ENCODE measurements around the gene SPATA16.
"Not testable (repeated sequence)": the region's sequence is repeated elsewhere in the genome, so short reads cannot be mapped to it uniquely, and the experiment has no call there.

The SPATA16 gene, protein sequence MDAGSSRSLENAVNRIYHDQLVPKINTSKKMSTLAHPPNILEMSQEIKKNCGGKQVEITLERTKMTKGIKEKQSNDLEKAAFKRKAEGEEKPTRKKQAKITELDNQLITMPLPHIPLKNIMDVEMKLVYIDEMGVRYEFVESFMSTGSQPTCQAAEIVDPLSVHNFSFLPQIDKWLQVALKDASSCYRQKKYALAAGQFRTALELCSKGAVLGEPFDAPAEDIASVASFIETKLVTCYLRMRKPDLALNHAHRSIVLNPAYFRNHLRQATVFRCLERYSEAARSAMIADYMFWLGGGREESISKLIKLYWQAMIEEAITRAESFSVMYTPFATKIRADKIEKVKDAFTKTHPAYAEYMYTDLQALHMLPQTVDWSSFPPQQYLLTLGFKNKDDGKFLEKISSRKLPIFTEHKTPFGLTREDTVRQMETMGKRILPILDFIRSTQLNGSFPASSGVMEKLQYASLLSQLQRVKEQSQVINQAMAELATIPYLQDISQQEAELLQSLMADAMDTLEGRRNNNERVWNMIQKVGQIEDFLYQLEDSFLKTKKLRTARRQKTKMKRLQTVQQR

DNA sequence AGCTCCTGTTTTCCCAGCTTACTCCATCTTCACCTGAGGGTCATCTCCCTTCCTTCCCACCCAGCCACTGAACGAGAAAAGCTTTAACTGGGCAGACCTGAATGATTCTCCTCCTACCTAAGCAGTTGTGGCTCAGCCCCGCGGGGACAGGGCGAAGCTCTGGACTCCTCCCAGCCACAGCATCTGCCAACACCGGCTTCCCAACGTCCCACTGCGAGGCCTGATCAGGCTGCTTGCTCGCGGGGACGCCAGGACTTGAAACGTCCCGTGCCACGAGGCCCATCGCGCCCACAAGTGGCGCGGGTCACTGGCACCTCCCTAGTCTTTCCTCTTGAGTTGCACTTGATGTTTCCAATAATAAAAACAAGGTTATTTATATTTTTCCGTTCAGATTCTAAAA lies at the start of gene SPATA16:
Gene SPATA16, minus strand, starts transcription at position 250 of the 400 bp plus-strand sequence. CDS start 23,504 bp downstream, outside the sequence.
- no peak for DNase-seq

DNA sequence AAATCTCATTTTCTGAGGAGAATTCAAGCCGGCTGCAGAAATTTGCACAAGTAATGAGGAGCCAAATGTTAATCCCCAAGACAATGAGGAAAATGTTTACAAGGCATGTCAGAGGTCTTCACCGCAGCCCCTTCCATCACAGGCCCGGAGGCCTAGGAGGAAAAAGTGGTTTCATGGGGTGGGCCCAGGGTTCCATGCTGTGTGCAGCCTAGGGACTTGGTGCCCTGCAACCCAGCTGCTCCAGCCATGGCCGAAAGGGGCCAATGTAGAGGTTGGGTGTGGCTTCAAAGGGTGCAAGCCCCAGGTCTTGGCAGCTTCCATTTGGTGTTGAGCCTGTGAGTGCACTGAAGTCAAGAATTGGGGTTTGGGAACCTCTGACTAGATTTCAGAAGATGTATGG lies 42.0 kb upstream of the SPATA16 start:
- DNase-seq = not testable (repeated sequence)

DNA sequence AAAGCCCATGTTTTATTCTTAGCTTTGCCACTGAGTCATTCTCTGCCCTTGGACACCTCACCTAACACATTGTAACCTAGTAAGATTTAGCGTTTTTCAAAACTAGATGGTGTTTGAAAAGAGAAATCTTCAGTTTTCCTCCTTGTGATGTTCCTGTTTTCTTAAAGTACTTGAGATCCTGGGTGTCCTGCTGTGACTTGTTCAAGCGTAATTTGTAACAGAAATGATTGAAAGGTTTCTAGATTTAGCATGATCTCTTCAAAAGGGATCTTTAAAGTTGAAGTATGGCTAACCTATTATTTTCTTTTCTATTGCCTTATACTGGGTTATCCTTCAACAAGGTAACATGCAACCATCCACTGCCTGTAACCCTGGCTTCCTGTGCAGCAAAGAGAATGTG lies 32.6 kb upstream of the SPATA16 start:
- DNase-seq = no peak

DNA sequence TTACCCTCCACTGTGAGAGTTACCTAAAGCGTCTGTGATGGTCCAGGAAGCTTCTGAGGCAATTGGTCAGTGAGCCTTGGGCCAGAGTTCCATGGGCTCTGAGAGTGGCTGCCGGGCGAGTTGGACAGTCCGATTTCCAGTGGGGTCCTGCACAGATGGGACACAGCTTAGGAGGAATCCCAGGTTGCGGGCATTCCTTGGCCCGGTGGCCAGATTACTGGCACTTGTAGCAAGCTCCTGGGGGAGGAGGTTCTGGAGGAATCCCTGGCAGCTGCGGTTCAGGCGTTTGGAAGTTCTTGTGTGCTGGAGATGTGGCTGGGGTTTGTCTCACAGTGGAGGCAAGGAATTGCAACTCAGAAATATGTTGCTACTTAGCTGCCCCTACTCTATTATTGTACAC lies 18.1 kb upstream of the SPATA16 start:
- DNase-seq = not testable (repeated sequence)

DNA sequence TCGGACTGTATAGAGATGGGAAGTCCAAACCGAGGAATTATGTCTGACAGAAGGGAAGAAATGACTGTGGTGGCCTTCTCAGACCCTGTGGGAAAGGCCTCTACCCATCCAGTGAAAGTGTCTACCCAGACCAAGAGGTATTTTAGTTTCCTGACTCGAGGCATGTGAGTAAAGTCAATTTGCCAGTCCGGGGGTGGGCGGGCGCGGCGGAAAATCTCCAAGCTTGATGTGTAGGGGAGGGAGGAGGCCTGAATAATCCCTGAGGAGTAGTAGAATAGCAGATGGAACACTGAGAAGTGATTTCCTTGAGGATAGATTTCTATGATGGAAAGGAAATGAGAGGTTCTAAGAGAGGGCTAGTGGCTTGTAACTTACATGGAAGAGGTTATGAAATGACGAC lies 15.5 kb upstream of the SPATA16 start:
- not testable (repeated sequence) for DNase-seq

DNA sequence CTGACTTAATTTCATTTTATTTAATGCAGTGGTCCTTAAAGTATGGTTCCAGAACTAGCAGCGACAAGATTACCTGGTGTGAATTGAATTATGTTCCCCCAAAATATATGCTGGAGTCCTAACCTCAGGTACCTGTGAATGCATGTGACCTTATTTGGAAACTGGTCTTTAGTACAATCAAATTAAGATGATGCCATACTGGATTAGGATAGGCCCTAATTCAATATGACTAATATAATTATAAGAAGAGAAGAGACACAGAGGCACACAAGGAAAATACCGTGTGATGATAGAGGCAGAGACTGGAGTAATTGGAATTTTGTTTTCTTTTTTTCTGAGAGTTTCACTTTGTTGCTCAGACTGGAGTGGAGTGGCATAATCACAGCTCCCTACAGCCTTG lies 12.6 kb upstream of the SPATA16 start:
- DNase-seq = no peak

DNA sequence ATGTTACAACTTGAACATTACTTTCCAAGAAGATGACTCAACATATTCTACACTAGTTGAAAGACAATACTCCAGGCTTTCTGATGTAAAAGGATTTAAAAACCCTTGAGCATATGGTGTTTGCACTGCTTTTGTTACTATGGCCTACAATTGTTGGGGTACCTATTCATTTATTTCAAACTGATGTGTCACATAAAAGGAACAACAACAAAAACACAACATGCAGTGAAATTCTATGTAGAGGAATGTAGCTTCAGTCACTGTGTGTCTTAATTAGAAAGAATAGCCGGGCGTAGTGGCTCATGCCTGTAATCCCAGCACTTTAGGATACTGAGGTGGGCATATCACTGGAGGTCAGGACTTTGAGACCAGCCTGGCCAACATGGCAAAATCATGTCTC lies 1.6 kb downstream of the SPATA16 start:
- DNase-seq = no peak

DNA sequence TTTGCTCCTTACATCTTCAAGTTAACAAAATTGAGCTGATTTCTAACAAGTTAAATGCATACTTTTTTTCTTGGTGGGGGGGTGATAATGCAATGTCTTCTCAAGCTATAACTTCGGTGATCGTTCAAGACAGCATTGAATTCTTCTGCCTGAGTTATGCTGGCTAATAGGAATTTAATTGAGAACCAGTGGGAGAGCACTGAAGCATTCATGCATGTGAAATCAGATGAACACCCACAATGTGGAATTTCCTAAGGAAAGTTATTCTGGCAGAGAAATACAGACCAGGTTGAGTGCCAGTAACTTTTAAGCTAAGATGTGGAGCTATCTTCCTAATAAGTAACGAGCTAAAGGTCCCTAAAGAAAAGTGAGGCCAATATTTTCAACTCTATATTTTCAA lies 3.0 kb downstream of the SPATA16 start:
- DNase-seq = no peak

DNA sequence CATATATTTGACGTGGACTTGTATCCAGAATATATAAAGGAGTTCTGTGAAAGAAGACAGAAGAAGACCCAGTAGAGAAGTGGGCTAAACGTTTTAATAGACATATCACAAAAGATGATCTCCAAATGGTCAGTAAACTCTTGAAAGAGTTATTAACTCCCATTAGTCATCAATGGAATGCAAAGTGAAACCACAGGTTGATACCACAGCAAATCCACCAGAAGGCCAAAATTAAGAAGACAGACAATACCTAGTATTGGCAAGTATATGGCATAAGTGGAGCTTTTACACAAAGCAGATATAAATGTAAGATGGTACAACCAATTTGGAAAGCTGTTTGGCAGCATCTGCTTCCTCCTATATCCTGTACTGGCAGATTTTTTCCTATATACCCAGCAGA lies 6.0 kb downstream of the SPATA16 start:
- no peak for DNase-seq

DNA sequence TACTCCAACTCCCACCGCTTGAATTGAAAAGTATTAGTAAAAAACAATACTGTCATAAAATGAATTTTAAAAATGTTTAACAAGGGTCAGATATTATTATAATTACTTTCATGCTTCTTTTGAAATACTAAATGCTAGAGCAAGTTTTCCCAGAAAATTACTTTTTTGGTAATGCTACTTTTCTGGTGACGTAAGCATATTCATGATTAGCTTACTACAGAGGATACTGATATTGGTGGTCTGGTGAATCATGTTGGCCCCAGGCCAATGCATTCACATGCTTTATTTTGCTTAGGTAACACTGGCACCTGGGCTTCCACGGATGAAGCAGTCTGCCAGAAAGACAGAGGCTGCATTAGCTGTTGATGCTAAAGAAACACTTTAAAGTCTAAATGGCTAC lies 12.4 kb downstream of the SPATA16 start:
- DNase-seq = no peak

DNA sequence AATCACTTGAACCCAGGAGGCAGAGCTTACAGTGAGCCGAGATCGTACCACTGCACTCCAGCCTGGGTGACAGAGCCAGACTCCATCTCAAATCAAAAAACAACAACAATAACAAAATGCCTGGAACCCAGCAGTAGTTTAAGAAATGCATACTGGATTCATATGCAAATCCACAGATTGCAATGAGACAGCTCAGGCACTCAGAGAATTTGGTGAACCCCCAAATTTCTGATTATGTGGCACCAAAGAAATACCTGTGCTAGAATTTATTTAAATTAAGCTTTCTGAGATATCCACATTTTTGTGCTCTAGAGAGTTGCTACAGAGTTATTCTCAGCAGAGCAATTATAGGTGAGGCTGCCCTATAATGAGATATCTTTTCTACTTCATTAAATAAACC lies 29.7 kb downstream of the SPATA16 start:
- no peak for DNase-seq

DNA sequence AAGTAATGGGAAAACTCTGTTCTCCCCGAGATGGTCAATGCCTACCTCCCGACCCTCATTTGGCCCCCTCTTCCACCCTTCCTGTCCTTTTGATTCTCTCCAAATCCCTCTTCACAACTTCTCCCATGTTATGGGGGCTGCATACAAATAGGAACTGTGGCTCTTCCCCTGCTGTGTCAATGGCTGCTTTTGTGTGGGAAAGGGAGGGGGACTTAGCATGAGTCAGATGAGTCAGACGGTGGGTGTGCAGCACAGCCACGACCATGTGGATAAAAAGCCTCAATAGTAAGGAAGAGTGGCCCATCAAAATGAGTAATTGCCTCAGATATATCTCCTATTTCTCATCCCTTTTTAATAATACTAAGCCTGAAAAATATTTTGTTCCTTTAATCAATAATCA lies 31.9 kb downstream of the SPATA16 start:
- no peak for DNase-seq

DNA sequence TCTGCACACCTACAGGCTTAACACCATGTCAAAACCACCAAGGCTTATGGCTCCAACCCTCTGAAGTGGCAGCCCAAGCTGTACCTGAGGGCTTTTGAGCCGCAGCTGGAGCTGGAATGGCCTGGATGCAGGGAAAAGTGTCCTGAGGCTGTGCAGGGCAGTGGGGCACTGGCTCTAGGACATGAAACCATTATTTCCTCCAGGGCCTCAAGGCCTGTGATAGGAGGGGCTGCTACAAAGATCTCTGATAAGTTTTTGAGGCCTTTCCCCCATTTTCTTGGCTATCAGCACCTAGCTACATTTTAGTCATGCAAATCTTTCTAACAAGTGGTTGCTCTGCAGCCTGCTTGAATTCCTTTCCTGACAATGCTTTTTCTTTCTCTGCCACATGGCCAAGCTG lies 37.6 kb downstream of the SPATA16 start:
- DNase-seq = no peak

DNA sequence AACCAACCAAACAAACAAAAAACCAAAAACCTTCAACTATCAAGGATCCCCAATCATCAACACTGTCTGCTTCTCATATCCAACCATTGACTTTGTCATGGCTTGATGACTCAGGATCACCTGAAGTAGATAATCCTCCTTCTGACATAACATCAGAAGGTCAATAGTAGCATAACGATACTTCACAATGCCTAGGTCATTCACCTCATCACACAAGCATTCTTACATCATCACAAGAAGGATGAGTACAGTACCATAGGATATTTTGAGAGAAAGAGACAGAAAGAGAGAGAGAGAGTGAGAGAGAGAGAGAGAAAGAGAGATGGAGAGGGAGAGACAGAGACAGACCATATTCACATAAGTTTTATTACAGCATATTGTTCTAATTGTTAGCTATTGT lies 42.1 kb downstream of the SPATA16 start:
- no peak for DNase-seq

DNA sequence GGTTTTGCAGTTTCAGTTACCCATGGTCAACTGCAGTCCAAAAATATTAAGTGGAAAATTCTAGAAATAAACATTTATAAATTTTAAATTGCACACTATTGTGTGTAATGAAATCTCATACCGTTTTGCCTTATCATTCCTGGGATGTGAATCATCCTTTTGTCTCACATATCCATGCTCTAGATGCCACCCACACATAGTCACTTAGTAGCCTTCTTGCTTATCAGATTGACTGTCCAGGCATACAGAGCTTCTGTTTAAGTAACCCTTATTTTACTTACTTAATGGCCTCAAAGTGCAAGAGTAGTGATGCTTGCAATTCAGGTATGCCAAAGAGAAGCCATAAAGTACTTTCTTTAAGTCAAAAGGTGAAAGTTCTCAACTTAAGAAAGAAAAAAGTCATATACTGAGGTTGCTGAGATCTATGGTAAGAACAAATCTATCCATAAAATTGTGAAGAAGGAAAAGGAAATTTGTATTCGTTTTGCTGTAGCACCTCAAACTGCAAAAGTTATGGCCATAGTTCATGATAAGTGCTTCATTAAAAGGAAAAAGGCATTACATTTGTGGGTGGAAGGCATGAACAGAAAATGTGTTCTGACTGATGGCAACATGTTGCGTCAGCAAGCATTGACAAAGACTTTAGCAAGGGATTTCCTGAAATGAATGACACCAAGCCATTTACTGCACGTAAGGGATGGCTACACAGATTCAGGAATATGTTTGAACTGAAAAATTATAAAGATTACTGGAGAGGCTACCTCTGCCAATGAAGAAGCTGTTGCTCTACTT lies 43.8 kb downstream of the SPATA16 start:
- DNase-seq = no peak

DNA sequence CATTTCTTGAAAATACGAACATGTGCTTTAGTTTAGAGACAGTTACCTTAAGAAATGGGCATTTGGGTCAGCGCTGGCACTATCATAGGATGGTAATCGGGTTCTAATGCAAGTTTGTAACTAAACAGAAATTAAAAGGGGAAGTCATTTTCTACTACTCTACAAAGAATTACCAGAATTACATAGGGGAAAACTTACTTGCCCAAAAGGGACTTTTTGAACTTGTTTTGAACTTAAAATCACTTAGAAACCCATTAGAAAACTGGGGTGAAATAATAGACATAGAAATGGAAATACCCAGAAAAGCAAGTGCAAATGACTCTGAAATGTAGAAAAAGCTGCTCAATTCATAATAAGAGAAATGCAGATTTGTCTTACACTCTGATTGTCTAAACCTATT lies 44.9 kb downstream of the SPATA16 start:
- DNase-seq = peak; percentile 1 to 3

DNA sequence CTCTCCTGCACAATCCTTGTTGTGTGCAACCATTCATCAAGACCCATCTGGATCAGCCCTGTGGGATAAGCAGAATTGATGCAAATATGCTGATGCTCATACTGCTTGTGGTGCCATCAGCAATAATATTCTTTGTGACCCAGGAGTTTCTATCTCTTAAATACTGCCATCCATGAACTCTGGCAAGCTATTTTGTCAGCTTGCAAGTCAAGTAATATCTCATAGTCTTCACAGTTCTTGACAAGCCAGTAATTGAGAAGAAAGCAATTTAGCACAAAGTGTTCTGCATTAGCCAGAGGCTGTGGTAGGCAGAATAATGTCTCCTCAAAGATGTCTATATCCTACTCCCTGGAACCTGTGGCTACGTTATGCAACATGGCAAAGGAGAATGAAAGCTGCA lies 49.0 kb downstream of the SPATA16 start:
- no peak for DNase-seq

DNA sequence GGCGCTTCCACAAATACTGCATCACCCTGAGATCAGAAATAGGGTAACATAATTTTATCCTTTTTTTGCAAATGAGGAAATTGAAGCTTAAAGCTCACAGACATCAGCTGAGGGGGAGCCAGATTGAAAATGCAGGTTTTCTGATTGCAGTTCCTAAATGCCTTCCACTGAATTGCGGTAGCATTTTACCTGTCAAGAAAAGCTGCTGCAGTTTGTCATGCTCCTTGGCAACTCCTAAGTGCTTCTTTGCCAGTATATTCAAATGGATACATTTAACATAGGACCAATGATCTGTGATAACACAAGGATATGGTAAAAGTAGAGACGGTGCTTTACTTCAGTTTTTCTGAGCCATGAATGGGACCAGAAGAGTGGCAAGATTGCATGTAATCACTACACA lies 50.5 kb downstream of the SPATA16 start:
- no peak for DNase-seq

DNA sequence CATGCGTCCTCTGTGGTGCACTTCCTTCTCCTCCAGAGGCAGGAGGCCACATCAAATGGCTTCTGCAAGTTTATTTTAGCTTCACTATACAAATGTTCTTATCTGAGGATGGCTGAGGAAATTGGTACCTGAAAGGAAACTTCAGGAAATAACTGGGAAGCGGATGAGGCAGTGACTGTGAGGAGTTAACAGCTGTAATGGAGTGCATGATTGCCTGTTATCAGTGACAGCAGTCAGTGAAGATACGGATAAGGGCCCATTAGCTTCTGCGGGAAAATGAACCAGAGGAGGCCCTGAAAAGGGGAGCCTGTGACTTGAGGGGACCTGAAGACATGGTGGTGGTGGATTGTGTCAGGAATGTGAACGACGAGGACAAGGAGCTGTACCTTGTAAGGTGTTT lies 51.8 kb downstream of the SPATA16 start:
- DNase-seq = no peak

DNA sequence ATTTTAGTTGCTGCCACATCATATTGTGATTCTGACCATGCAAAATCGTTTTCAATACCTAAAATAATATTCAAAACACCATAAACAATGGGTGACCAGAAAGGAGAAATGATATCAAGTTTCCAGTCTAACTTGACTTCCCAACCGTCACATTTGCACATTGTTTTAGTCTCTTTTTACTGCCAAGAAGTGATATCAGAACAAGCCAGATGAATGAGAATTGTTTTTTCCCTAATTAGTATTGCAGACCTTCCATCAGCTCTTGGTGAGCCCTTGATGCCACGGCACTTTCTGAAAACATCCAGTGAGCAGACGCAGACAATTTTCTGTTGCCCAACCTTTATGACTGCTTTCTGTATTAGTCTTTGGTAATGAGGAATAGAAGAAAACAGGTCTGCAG lies 62.5 kb downstream of the SPATA16 start:
- no peak for DNase-seq

DNA sequence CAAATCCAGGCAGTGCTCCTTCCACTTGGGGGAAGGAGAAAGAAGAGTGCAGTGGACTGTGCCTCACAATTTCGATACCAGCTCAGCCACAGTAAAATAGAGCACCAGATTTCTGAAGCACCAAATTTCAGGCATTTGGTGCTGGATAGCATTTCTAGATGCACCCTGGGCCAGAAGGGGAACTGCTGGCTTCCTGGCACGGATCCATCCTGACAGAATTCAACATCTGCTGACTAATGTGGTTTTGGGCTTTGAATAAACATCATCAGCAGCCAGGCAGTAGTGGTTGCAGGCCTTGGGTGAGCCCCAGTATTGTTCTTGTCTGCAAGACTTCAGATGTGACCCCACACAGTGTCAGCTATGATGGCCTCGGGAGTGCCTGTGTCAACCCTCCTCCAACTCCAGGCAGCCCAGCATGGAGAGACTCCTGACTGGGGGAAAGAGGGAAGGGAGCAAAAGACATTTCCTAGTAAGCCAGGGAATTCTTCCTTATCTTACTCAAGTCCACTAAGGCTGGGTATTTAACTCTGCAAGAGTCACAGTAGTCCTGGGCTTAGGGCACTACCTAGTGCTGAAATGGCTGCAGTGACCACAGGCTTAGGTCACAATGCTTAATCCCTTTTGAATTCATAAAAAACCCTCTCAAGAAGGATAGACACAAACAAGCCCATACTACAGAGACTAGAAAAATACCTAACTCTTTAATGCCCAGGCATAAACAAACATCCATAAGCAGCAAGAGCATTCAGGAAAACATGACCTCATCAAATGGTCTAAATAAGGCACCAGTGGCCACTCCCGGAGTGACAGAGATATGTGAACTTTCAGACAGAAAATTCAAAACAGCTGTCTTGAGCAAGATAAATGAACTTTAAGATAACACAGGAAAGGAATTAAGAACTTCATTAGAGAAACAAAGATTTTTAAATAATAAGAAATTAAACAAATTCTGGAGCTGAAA lies 74.7 kb downstream of the SPATA16 start:
- DNase-seq = peak; percentile 1 to 13

DNA sequence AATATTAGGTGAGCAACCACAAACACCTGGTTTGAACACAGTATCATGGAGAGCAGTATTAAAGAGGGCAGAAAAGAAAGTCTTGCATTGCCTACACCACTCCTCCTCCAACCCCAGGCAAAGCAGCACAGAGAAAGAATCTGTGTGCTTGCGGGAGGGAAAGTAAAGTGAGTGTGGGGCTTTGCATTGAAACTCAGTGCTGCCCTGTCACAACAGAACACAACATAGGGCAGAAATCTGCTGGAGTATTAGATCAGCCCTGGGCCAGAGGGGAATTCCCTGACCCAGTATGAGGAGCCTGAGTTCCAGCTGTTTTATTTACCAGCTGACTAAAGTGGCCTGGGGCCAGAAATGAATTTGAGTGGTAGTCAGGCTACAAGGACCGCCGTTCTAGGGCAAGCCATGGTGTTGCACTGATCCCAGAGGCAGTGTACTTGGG lies 75.5 kb downstream of the SPATA16 start:
- no peak for DNase-seq

DNA sequence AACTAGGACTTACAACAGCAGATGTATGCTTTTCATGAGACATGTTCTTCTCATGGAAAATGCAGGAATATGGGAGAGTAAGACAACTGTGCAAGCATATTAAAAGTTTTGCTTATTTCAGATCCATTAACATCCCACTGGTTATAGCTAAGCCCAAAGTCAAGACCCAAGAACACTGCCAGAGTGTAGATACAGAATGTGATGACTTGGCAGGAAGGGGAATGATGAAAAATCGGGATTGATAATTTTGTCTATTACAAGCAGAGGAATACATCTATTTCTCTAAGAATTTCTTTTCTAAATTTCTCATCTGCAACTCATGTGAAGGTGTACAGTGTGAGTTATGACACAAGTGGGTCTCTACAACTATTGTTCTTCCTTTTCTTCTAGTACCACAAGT lies 76.4 kb downstream of the SPATA16 start:
- no peak for DNase-seq

Data from Kasumi-1 (cell line).